ENCODE measurements around the gene TBC1D19.
"Not testable (repeated sequence)": the region's sequence is repeated elsewhere in the genome, so short reads cannot be mapped to it uniquely, and the experiment has no call there.

TBC1D19 gene

GRCh38 chr4:26583865-26584652 is at the start of gene TBC1D19:
TBC1D19 (plus strand) TSS chr4:26584084; CDS start chr4:26584194, 110 bp downstream.
- peak; percentile 71 to 73 for DNase-seq (ENCODE audit: low read depth in 2 of 2)

GRCh38 chr4:26542991-26543390 is 40.9 kb upstream of the TBC1D19 start:
- no peak for DNase-seq (ENCODE audit: low read depth in 2 of 2)

DNA sequence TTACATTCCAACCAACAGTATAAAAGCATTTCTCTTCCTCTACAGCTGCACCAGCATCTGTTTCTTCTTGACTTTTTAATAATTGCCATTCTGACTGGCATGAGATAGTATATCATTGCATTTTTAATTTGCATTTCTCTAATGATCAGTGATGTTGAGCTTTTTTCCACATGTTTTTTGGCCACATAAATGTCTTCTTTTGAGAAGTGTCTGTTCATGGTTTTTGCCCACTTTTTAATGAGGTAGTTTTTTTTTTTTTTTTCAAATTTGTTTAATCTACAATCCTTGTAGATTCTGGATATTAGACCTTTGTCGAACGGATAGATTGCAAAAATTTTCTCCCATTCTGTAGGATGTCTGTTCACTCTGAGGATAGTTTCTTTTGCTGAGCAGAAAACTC is 39.5 kb upstream of the TBC1D19 start:
- DNase-seq (ENCODE audit: low read depth in 2 of 2) = no peak

- not testable (repeated sequence) for DNase-seq (ENCODE audit: low read depth in 2 of 2)
These were observed 35.5 kb upstream of the TBC1D19 start for GRCh38 chr4:26548379-26548778.

DNA sequence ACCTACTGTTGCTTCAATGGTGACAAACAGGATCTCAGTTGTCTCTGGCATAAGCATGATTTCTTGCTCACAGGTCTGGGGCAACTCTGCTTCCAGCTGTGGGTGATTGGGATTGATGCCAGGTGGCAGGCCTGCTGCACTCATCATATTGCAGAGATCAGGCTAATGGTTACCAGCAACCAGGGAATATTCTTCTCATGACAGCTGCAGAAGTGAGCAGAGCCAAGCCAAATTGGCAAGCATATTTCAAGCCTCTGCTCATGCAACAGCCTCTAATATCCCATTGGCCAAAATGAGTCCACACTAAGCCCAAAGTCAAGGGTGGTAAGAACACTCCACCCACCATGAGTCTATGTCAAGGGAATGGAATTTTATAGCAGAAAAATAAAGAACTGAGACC is 26.7 kb upstream of the TBC1D19 start:
- DNase-seq (ENCODE audit: low read depth in 2 of 2) = no peak

GRCh38 chr4:26558166-26558895 is 25.6 kb upstream of the TBC1D19 start:
- DNase-seq (ENCODE audit: low read depth in 2 of 2) = no peak

- no peak for DNase-seq (ENCODE audit: low read depth in 2 of 2)
These were observed 17.8 kb upstream of the TBC1D19 start for GRCh38 chr4:26566133-26566532.

DNA sequence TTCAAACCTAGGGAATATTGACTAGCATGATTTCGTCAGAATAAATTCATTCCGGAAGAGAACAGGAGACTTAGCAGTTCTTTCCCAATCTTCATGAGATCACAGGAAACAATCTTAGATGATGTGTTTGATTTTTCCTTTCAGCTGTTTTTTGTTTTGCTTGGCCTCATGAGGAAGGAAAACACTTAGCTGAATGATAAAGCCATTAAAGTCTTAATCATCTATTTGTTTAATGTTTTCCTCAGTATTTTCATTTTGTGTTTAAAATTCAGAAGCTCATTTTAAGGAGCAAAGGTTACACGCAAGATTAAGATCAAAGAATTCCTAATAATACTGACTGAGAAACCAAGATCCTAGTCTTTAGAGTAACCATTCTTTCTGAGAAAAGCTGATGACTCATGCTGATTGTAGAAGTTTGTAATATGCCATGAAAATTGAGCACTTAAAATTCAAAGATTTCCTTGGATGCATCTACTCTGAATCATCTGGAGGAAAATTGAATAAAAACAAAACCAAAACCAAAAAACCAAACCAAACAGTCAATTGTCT is 15.4 kb upstream of the TBC1D19 start:
- no peak for DNase-seq (ENCODE audit: low read depth in 2 of 2)

- DNase-seq (ENCODE audit: low read depth in 2 of 2) = no peak
These were observed 13.3 kb upstream of the TBC1D19 start for GRCh38 chr4:26570596-26570995.

DNA sequence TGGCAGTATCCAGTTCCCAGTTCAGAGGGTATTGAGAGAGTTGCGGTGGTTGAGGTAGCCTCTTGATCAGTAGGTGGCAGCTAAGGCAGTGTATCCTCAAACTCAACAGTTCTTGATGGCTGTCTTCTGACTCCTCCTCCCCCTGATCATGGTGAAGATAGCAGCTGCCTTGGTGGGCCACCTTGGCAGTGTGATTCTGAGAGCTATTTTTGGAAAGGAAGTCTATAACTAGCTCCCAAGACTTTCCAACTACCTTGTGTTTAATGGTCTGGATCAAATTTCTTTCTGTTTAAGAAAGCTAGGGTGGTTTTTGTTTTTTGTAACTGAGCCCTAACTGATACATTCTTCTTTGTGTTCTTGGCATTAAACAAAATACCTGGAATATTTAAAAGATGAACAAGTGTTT is 10.5 kb upstream of the TBC1D19 start:
- no peak for DNase-seq (ENCODE audit: low read depth in 2 of 2)

GRCh38 chr4:26574563-26574962 is 9.3 kb upstream of the TBC1D19 start:
- no peak for DNase-seq (ENCODE audit: low read depth in 2 of 2)

- no peak for DNase-seq (ENCODE audit: low read depth in 2 of 2)
These were observed 7.6 kb upstream of the TBC1D19 start for GRCh38 chr4:26576231-26576739.

DNA sequence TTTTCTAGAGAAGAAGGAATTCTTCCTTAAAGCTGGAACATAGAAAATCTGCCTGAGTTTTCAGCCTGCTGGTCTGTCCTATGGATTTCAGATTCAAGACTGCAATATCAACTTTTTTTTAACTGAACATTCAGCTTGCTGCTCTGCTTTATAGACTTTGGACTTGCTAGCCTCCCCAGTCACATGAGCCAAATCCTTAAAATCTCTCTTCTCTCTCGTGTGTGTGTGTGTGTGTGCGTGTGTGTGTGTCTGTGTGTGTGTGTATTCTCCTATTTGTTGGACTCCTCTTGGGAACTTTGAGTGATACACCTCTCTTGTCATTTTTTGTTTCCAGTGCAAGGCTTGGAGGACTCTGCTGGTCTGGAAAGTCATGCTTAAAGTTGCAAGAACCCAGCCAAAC is 6.8 kb upstream of the TBC1D19 start:
- DNase-seq (ENCODE audit: low read depth in 2 of 2) = no peak

DNA sequence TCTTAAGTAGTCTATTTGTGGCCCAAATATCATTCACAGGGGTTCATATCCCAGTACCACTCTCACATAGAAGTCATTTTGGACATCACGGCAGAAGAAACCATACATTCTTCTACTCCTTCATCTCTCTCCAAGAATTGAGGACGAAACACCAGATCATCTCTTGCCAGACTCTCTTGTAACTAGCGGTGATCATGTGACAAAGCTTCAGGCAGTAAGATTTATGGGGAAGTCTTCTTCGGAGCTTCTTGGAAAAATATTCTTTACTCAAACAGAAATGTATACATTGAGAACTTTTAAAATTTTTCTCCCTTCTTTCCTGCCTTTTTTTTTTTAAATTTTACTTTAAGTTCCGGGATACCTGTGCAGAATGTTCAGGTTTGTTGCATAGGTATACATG is 4.7 kb upstream of the TBC1D19 start:
- no peak for DNase-seq (ENCODE audit: low read depth in 2 of 2)

- DNase-seq (ENCODE audit: low read depth in 2 of 2) = not testable (repeated sequence)
These were observed 2.5 kb upstream of the TBC1D19 start for GRCh38 chr4:26581341-26581740.

DNA sequence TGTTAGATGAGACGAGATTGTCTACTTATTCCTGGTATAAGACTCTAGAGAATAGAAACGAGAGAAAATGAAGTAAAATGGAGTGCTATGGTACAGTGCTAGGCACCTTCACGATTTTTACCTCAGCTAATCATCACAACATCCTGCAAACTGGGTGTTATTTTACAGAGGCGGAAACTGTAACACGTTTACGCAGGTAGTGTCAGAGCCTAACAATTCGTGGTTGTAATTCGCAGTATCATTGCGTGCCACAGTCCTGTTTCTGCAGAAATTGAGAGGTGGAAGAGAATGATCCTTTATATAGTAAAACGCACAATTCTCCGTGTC is 383 bp upstream of the TBC1D19 start:
- DNase-seq (ENCODE audit: low read depth in 2 of 2) = no peak

- DNase-seq (ENCODE audit: low read depth in 2 of 2) = no peak
These were observed 841 bp downstream of the TBC1D19 start for GRCh38 chr4:26584725-26585124.

GRCh38 chr4:26589705-26590104 is 5.8 kb downstream of the TBC1D19 start:
- DNase-seq (ENCODE audit: low read depth in 2 of 2) = no peak

DNA sequence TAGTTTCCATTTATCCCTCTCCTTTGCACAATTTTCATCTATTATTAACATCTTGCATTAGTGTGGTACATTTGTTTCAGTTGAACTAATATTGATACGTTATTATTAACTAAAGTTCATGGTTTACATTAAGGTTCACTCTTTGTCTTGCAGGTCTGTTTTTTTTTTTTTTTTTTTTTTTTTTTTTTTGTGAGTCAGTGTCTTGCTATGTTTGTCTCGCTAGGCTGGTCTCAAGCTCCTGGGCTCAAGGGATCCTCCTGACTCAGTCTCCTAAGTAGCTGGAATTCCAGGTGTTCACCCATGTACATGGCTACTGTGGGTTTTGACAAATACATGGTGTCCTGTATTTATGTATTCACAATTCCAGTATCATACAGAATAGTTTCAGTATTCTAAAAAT is 6.8 kb downstream of the TBC1D19 start:
- DNase-seq (ENCODE audit: low read depth in 2 of 2) = no peak

GRCh38 chr4:26593557-26593956 is 9.7 kb downstream of the TBC1D19 start:
- not testable (repeated sequence) for DNase-seq (ENCODE audit: low read depth in 2 of 2)

DNA sequence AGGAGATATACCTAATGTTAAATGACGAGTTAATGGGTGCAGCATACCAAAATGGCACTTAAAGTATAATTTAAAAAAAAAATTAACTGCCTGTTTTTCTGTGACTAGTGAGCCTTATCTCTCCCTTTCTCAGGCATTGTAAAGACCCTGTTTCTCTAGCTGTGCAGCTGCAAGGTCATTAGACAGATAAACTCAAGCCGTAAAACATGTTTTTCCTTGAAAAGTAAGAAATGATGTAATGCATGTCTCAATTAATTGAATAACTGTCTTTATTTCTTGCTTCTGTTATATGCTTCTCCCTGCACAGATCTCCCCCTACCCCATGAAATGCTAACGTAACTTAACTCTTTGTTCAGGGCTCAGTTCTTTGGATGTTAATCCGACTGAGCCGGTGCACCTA is 10.5 kb downstream of the TBC1D19 start:
- no peak for DNase-seq (ENCODE audit: low read depth in 2 of 2)

GRCh38 chr4:26594778-26595177 is 10.9 kb downstream of the TBC1D19 start:
- DNase-seq (ENCODE audit: low read depth in 2 of 2) = no peak

GRCh38 chr4:26596843-26597242 is 13.0 kb downstream of the TBC1D19 start:
- DNase-seq (ENCODE audit: low read depth in 2 of 2) = no peak

Measured in stimulated activated CD8-positive, alpha-beta memory T cell treated with anti-CD3 and anti-CD28 coated beads, Interleukin-15, amount 100 ng/mL, for 4 hours (primary cell).